Gastroesophageal sphincter (tissue), 4 donors: ENCODE results near the gene CPNE7. TPM values are rescaled to one million over a fixed set of nuclear protein-coding genes. Genes with fewer than 3 reads are reported as not detected.

Source experiments
- ATAC-seq: fragments of 150-250 bp; one replicate; pipeline ENCODE4 v1.9.1; 2016; ENCODE audit warnings: mild to moderate bottlenecking, moderate library complexity
- H3K27ac ChIP-seq, 4 donors: fragments of 200-600 bp; sonication (generic) in 3 of 4; 1 replicate in 3 of 4; 2 replicates in 1 of 4; pipeline ENCODE4 v1.5.1; 2016 to 2019
- H3K27me3 ChIP-seq: fragments of 200-600 bp; sonication (generic); one replicate; pipeline ENCODE4 v1.5.1; 2019
- H3K36me3 ChIP-seq, 2 donors: fragments of 200-600 bp; sonication (generic); one replicate each; pipeline ENCODE4 v1.5.1; 2019; ENCODE audit warnings: control low read depth in 1 of 2
- H3K4me1 ChIP-seq, 3 donors: fragments of 200-600 bp; sonication (generic); 1 replicate in 2 of 3; 2 replicates in 1 of 3; pipeline ENCODE4 v1.5.1; 2016 to 2019; ENCODE audit warnings: control low read depth in 2 of 3
- H3K4me3 ChIP-seq, 2 donors: fragments of 200-600 bp; sonication (generic); one replicate each; pipeline ENCODE4 v1.5.1; 2019; ENCODE audit warnings: mild to moderate bottlenecking in 1 of 2, moderate library complexity in 1 of 2
- H3K9me3 ChIP-seq, 3 donors: fragments of 200-600 bp; sonication (generic); one replicate each; pipeline ENCODE4 v1.5.1; 2017 to 2019; ENCODE audit warnings: control low read depth in 2 of 3
- CTCF ChIP-seq, 4 experiments: fragments of 200-600 bp in 2 of 4; fragments of 450-650 bp in 2 of 4; sonication (generic) in 1 of 4; IDR thresholded peaks; one replicate each; pipeline ENCODE4 v1.5.1; 2017 to 2019; ENCODE audit warnings: antibody characterized with exemption in 4 of 4, mild to moderate bottlenecking in 2 of 4, moderate library complexity in 2 of 4
- EP300 ChIP-seq: sonication (generic); formaldehyde crosslinking; IDR thresholded peaks from one replicate; pipeline ENCODE4 v1.6.1; 2017; ENCODE audit warnings: antibody characterized with exemption, mild to moderate bottlenecking
- POLR2A ChIP-seq, 2 donors: fragments of 450-650 bp; IDR thresholded peaks; one replicate each; pipeline ENCODE4 v1.6.1; 2017; ENCODE audit warnings: antibody characterized with exemption in 2 of 2, mild to moderate bottlenecking in 2 of 2, moderate library complexity in 1 of 2
- POLR2AphosphoS5 ChIP-seq: sonication (generic); formaldehyde crosslinking; IDR thresholded peaks from one replicate; pipeline ENCODE4 v1.6.1; 2017; ENCODE audit warnings: antibody characterized with exemption
- WGBS, 2 donors: methylation state at CpG; one replicate each; pipeline ENCODE4 v1.1.5; 2018; ENCODE audit warnings: low coverage in 1 of 2; 5-methylcytosine and 5-hydroxymethylcytosine counted together
- total RNA-seq, 4 donors: library from RNA; depleted of rRNA; stranded (reverse); fragments of >200 nt; gene quantifications; one replicate each; pipeline ENCODE4 v1.1.0, GENCODE V29; 2016

The CPNE7 gene
- total RNA-seq, 4 donors from 2014 or later: 0.67 to 1.8 TPM; not detected in 2

DNA sequence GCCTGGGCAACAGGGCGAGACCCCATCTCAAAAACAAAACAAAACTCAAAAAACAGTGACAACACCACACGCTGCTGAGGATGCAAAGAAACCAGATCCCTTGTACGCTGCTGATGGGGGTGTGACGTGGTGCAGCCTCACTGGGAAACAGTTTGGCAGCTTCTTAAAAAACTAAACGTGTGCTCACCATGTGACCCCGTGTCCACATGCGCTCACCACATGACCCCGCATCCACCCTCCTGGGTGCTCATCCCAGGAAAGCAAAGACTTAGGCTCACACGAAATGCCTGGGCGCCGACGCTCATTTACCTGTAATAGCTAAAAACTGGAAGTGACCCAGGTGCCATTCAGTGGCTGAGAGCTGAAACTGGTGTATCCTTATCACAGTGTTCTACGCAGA is 35.0 kb upstream of the CPNE7 start:
- peaks cover 0 to 13% (median 0%) of the 10 kb centered on the region in 3 donors for H3K4me1 ChIP-seq
- H3K27ac ChIP-seq: no peak overlapping the region
- H3K4me3 ChIP-seq: no peak overlapping the region
- no peak for ATAC-seq
- H3K9me3 ChIP-seq: no peaks in the 10 kb centered on the region
- H3K36me3 ChIP-seq: peaks cover 0 to 72% of the 10 kb centered on the region in 2 donors
- TF ChIP-seq EP300 (no peak), POLR2AphosphoS5 (no peak), POLR2A (IDR thresholded peaks at IDR 0.05) (no peak), CTCF (IDR thresholded peaks at IDR 0.05) (no peak)
- WGBS, 2 donors: 96 to 100% methylated on average over 1 to 11 of the region's 13 CpGs
- no peaks in the 10 kb centered on the region for H3K27me3 ChIP-seq

GRCh38 chr16:89541792-89542191 is 33.8 kb upstream of the CPNE7 start:
- WGBS, 2 donors: 62% methylated on average over 6 of the region's 21 CpGs; no CpG with 5 or more reads in 1 of the 2 donors
- TF ChIP-seq CTCF (IDR thresholded peaks at IDR 0.05) (no peak), POLR2A (IDR thresholded peaks at IDR 0.05) (no peak), EP300 (no peak)

GRCh38 chr16:89544113-89544512 is 31.4 kb upstream of the CPNE7 start:
- 87 to 89% methylated on average over 3 to 7 of the region's 11 CpGs for WGBS, 2 donors
- Histone ChIP-seq H3K9me3 (no peaks in the 10 kb centered on the region), H3K36me3 (peaks cover 0 to 73% of the 10 kb centered on the region in 2 donors), H3K4me3 (no peak overlapping the region), H3K27me3 (no peaks in the 10 kb centered on the region), H3K4me1 (peaks cover 0 to 13% (median 0%) of the 10 kb centered on the region in 3 donors), H3K27ac (no peak overlapping the region)
- ATAC-seq: no peak
- TF ChIP-seq EP300: no peak
- TF ChIP-seq POLR2AphosphoS5: no peak
- TF ChIP-seq POLR2A (IDR thresholded peaks at IDR 0.05): no peak
- no peak for TF ChIP-seq CTCF (IDR thresholded peaks at IDR 0.05)

More at GRCh38 chr16:89541792-89542191, 33.8 kb upstream of the CPNE7 start:
- H3K9me3 ChIP-seq: no peaks in the 10 kb centered on the region
- H3K4me3 ChIP-seq: no peak overlapping the region
- H3K27ac ChIP-seq: peak overlapping the region in 2 of 4 donors; percentile 35 to 52
- no peaks in the 10 kb centered on the region for H3K27me3 ChIP-seq
- H3K36me3 ChIP-seq: peaks cover 0 to 73% of the 10 kb centered on the region in 2 donors
- ATAC-seq: peak; percentile 42
- peaks cover 0 to 13% (median 0%) of the 10 kb centered on the region in 3 donors for H3K4me1 ChIP-seq

GRCh38 chr16:89544713-89545043 is 30.9 kb upstream of the CPNE7 start:
- H3K4me1 ChIP-seq: peaks cover 0 to 13% (median 0%) of the 10 kb centered on the region in 3 donors
- peaks cover 0 to 77% of the 10 kb centered on the region in 2 donors for H3K36me3 ChIP-seq
- H3K9me3 ChIP-seq: no peaks in the 10 kb centered on the region
- WGBS, 2 donors: 50% methylated on average over 1 of the region's 13 CpGs; no CpG with 5 or more reads in 1 of the 2 donors
- no peaks in the 10 kb centered on the region for H3K27me3 ChIP-seq
- no peak overlapping the region for H3K4me3 ChIP-seq
- no peak for TF ChIP-seq POLR2AphosphoS5
- TF ChIP-seq CTCF (IDR thresholded peaks at IDR 0.05): no peak
- TF ChIP-seq EP300: no peak
- no peak for TF ChIP-seq POLR2A (IDR thresholded peaks at IDR 0.05)
- H3K27ac ChIP-seq: no peak overlapping the region
- no peak for ATAC-seq

- H3K36me3 ChIP-seq: peaks cover 0 to 82% of the 10 kb centered on the region in 2 donors
- no peak for ATAC-seq
- no peak for TF ChIP-seq POLR2A (IDR thresholded peaks at IDR 0.05)
- no peak for TF ChIP-seq EP300
- TF ChIP-seq CTCF (IDR thresholded peaks at IDR 0.05): no peak
- no peak for TF ChIP-seq POLR2AphosphoS5
- H3K27me3 ChIP-seq: no peaks in the 10 kb centered on the region
- WGBS, 2 donors: 97% methylated on average over 5 of the region's 17 CpGs; no CpG with 5 or more reads in 1 of the 2 donors
- no peak overlapping the region for H3K4me3 ChIP-seq
- peaks cover 0 to 13% (median 0%) of the 10 kb centered on the region in 3 donors for H3K4me1 ChIP-seq
- no peak overlapping the region for H3K27ac ChIP-seq
- H3K9me3 ChIP-seq: no peaks in the 10 kb centered on the region
Observed at GRCh38 chr16:89545044-89545830, 30.3 kb upstream of the CPNE7 start.
